ENCODE data around the gene FHIT.

Gene FHIT

GRCh38 chr3:60650171-60650570 lies 601.1 kb downstream of the FHIT start:
- Mint-ChIP-seq H3K27me3 (ENCODE audit: low read depth, poor library complexity) (no peaks in the 10 kb centered on the region), H3K27ac (no peak overlapping the region), H3K4me3 (no peak overlapping the region), H3K9me3 (peaks cover 5% of the 10 kb centered on the region), H3K4me1 (peaks cover 8% of the 10 kb centered on the region), H3K36me3 (ENCODE audit: low read depth) (no peaks in the 10 kb centered on the region)
- TF ChIP-seq, protein P1, sequence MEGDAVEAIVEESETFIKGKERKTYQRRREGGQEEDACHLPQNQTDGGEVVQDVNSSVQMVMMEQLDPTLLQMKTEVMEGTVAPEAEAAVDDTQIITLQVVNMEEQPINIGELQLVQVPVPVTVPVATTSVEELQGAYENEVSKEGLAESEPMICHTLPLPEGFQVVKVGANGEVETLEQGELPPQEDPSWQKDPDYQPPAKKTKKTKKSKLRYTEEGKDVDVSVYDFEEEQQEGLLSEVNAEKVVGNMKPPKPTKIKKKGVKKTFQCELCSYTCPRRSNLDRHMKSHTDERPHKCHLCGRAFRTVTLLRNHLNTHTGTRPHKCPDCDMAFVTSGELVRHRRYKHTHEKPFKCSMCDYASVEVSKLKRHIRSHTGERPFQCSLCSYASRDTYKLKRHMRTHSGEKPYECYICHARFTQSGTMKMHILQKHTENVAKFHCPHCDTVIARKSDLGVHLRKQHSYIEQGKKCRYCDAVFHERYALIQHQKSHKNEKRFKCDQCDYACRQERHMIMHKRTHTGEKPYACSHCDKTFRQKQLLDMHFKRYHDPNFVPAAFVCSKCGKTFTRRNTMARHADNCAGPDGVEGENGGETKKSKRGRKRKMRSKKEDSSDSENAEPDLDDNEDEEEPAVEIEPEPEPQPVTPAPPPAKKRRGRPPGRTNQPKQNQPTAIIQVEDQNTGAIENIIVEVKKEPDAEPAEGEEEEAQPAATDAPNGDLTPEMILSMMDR (IDR thresholded peaks at IDR 0.05) = no peak
- no peak for DNase-seq

DNA sequence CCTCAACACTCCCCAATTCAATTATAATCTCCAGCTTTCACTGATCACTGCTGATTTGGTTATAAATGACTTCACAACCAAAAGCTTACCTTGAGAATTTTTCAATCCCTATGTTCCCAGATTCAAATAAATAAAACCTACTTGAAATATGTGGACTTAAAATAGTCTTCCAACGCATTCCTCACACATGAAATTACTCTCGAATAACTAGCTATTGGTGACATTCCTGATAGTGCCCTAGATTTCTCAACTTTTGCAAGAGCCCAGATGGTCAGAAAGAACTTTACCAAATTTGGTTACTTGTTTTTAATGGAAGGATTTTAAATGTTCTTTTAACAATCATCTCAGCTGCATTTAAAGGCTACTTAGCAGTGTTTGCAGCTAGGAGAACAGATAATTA lies 605.5 kb downstream of the FHIT start:
- DNase-seq = no peak
- TF ChIP-seq, protein P1 (IDR thresholded peaks at IDR 0.05) = no peak
- Mint-ChIP-seq H3K4me1 (peaks cover 38% of the 10 kb centered on the region), H3K9me3 (no peaks in the 10 kb centered on the region), H3K27ac (no peak overlapping the region), H3K36me3 (ENCODE audit: low read depth) (no peaks in the 10 kb centered on the region), H3K27me3 (ENCODE audit: low read depth, poor library complexity) (no peaks in the 10 kb centered on the region), H3K4me3 (no peak overlapping the region)

- TF ChIP-seq, protein P1 (IDR thresholded peaks at IDR 0.05) = no peak
- Mint-ChIP-seq H3K27ac (no peak overlapping the region), H3K27me3 (ENCODE audit: low read depth, poor library complexity) (no peaks in the 10 kb centered on the region), H3K9me3 (no peaks in the 10 kb centered on the region), H3K36me3 (ENCODE audit: low read depth) (no peaks in the 10 kb centered on the region), H3K4me1 (peaks cover 38% of the 10 kb centered on the region), H3K4me3 (no peak overlapping the region)
- DNase-seq = no peak
Observed at GRCh38 chr3:60643831-60644230, 607.4 kb downstream of the FHIT start.

DNA sequence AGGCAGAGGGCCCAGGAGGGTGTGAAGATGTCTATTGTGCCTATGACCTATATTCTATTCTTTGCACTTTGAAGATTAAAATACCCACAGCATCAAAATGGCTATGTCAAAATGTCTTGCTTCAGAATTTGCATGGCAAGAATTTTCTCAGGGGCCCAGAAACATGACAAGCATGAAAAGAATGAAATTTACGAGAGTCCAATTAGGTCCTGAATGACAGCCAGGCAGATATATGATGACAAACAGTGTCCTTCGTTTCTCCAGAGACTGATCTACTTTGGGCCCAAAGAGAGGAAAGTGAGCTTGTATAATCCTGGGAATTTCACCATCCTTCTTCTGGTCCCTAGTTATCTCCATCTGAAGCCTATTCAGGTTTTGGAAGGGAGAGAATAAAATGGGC lies 609.9 kb downstream of the FHIT start:
- no peak for DNase-seq
- Mint-ChIP-seq H3K4me3 (no peak overlapping the region), H3K9me3 (no peaks in the 10 kb centered on the region), H3K27me3 (ENCODE audit: low read depth, poor library complexity) (no peaks in the 10 kb centered on the region), H3K36me3 (ENCODE audit: low read depth) (no peaks in the 10 kb centered on the region), H3K4me1 (peaks cover 54% of the 10 kb centered on the region), H3K27ac (no peak overlapping the region)
- TF ChIP-seq, protein P1 (IDR thresholded peaks at IDR 0.05) = no peak

GRCh38 chr3:60636846-60637245 lies 614.4 kb downstream of the FHIT start:
- DNase-seq = no peak
- Mint-ChIP-seq H3K4me1 (peaks cover 39% of the 10 kb centered on the region), H3K27me3 (ENCODE audit: low read depth, poor library complexity) (no peaks in the 10 kb centered on the region), H3K36me3 (ENCODE audit: low read depth) (no peaks in the 10 kb centered on the region), H3K9me3 (no peaks in the 10 kb centered on the region), H3K27ac (no peak overlapping the region), H3K4me3 (no peak overlapping the region)
- TF ChIP-seq, protein P1 (IDR thresholded peaks at IDR 0.05) = no peak

- Mint-ChIP-seq H3K4me1 (peaks cover 63% of the 10 kb centered on the region), H3K4me3 (no peak overlapping the region), H3K27ac (no peak overlapping the region), H3K36me3 (ENCODE audit: low read depth) (no peaks in the 10 kb centered on the region), H3K27me3 (ENCODE audit: low read depth, poor library complexity) (no peaks in the 10 kb centered on the region), H3K9me3 (no peaks in the 10 kb centered on the region)
- TF ChIP-seq, protein P1 (IDR thresholded peaks at IDR 0.05) = no peak
- DNase-seq = no peak
Observed at GRCh38 chr3:60633644-60634043, 617.6 kb downstream of the FHIT start.
